SK-N-SH treated with all-trans-retinoic acid at 6 μM for 48 hours (cell line): ENCODE measurements around the gene IL17REL.

Experiments
- ATAC-seq: fragments of 200-7000 bp; cut with Tn5 transposase; 3 replicates; pipeline ENCODE4 v1.9.1; 2020; ENCODE audit warnings: mild to moderate bottlenecking, moderate library complexity
- ARNTL ChIP-seq: fragments of 450-650 bp; formaldehyde crosslinking; IDR thresholded peaks from 2 replicates; pipeline ENCODE4 v1.5.0; 2020; ENCODE audit warnings: low read depth, mild to moderate bottlenecking, moderate library complexity, borderline replicate concordance
- BACH2 ChIP-seq: fragments of 250-450 bp; sonication (Bioruptor Pico); IDR thresholded peaks from 2 replicates; pipeline ENCODE4 v1.9.0; 2021; ENCODE audit warnings: mild to moderate bottlenecking, borderline replicate concordance
- CSDC2 ChIP-seq: fragments of 250-450 bp; sonication (Bioruptor Pico); IDR thresholded peaks from 2 replicates; pipeline ENCODE4 v1.5.0; 2020; ENCODE audit warnings: mild to moderate bottlenecking, moderate library complexity
- ESRRG ChIP-seq: fragments of 250-450 bp; sonication (Bioruptor Pico); IDR thresholded peaks from 2 replicates; pipeline ENCODE4 v1.6.1; 2021; ENCODE audit warnings: mild to moderate bottlenecking
- GLIS3 ChIP-seq: fragments of 250-450 bp; sonication (Bioruptor Pico); IDR thresholded peaks from 2 replicates; pipeline ENCODE4 v1.5.0; 2020; ENCODE audit warnings: mild to moderate bottlenecking, moderate library complexity
- ISL1 ChIP-seq: fragments of 250-450 bp; sonication (Bioruptor Pico); IDR thresholded peaks from 2 replicates; pipeline ENCODE4 v2.1.2; 2022; ENCODE audit warnings: mild to moderate bottlenecking, moderate library complexity
- OSR1 ChIP-seq: fragments of 250-450 bp; sonication (Bioruptor Pico); IDR thresholded peaks from 2 replicates; pipeline ENCODE4 v1.8.0; 2022; ENCODE audit warnings: moderate library complexity, mild to moderate bottlenecking, inconsistent platforms
- PPARA ChIP-seq: fragments of 250-450 bp; sonication (Bioruptor Pico); IDR thresholded peaks from 2 replicates; pipeline ENCODE4 v1.5.0; 2020; ENCODE audit warnings: mild to moderate bottlenecking, borderline replicate concordance
- RARB ChIP-seq: fragments of 250-450 bp; sonication (Bioruptor Pico); IDR thresholded peaks from 2 replicates; pipeline ENCODE4 v1.8.0; 2021; ENCODE audit warnings: mild to moderate bottlenecking, moderate library complexity
- SNAI2 ChIP-seq: fragments of 250-450 bp; sonication (Bioruptor Pico); IDR thresholded peaks from 2 replicates; pipeline ENCODE4 v1.5.0; 2020; ENCODE audit warnings: mild to moderate bottlenecking, moderate library complexity
- TOX ChIP-seq: fragments of 250-450 bp; sonication (Bioruptor Pico); IDR thresholded peaks from 2 replicates; pipeline ENCODE4 v1.8.0; 2021; ENCODE audit warnings: mild to moderate bottlenecking, moderate library complexity, borderline replicate concordance
- ZC3H10 ChIP-seq: fragments of 250-450 bp; sonication (Bioruptor Pico); IDR thresholded peaks from 2 replicates; pipeline ENCODE4 v1.5.1; 2021; ENCODE audit warnings: mild to moderate bottlenecking, moderate library complexity
- ZFP3 ChIP-seq: fragments of 250-450 bp; sonication (Bioruptor Pico); IDR thresholded peaks from 2 replicates; pipeline ENCODE4 v1.5.0; 2020; ENCODE audit warnings: mild to moderate bottlenecking, moderate library complexity
- ZFP30 ChIP-seq: fragments of 450-650 bp; formaldehyde crosslinking; IDR thresholded peaks from 2 replicates; pipeline ENCODE4 v1.5.0; 2022; ENCODE audit warnings: mild to moderate bottlenecking, moderate library complexity
- ZNF565 ChIP-seq: fragments of 450-650 bp; formaldehyde crosslinking; conservative IDR thresholded peaks from 2 replicates; pipeline ENCODE4 v1.5.0; 2020; ENCODE audit warnings: low read depth, mild to moderate bottlenecking, moderate library complexity
- ZNF8 ChIP-seq: fragments of 450-650 bp; formaldehyde crosslinking; IDR thresholded peaks from 2 replicates; pipeline ENCODE4 v1.5.0; 2020; ENCODE audit warnings: mild to moderate bottlenecking, moderate library complexity
- TF ChIP-seq, protein P1 (sequence below): fragments of 250-450 bp; sonication (Bioruptor Pico); IDR thresholded peaks from 2 replicates; pipeline ENCODE4 v1.8.0; 2020; ENCODE audit warnings: mild to moderate bottlenecking, moderate library complexity, borderline replicate concordance
- TF ChIP-seq, protein P2 (sequence below): fragments of 250-450 bp; sonication (Bioruptor Pico); IDR thresholded peaks from 2 replicates; pipeline ENCODE4 v1.5.0; 2020; ENCODE audit warnings: mild to moderate bottlenecking, moderate library complexity
- TF ChIP-seq, protein P3 (sequence below): fragments of 250-450 bp; sonication (Bioruptor Pico); IDR thresholded peaks from 2 replicates; pipeline ENCODE4 v1.5.1; 2020; ENCODE audit warnings: low read depth, mild to moderate bottlenecking, moderate library complexity
- TF ChIP-seq, protein P4 (sequence below): fragments of 250-450 bp; sonication (Bioruptor Pico); IDR thresholded peaks from 2 replicates; pipeline ENCODE4 v1.8.0; 2021; ENCODE audit warnings: low read depth, mild to moderate bottlenecking, moderate library complexity, borderline replicate concordance

Gene IL17REL

DNA sequence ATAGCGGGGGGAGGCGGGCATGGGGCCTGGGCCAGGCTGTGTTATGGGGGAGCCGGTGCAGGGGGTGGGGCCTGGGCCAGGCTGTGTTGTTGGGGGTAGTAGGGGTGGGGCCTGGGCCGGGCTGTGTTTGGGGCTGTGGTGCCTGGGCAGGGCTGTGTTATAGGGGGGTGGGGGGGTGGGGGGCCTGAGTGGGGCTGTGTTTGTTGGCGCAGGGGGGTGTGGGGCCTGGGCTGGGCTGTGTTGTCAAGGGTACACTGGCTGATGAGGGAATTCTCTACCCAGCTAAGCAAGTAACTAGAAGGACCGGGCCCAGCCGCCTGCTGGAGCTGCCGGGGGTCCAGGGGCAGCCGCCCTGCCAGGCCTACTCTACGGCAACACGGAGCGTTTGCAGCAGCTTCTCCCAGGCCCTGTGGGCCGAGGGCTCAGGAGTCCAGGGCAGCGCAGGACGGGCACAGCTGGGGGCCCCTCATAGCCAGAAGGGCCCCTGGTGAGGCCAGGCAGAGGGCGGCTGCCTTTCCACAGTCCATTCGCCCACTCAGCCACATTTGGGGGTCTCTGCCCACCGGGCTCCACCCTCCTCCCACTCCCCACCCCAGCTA lies 62.1 kb downstream of the IL17REL start:
- ATAC-seq: no peak
- TF ChIP-seq OSR1 (CRISPR knock-in tag): no peak

DNA sequence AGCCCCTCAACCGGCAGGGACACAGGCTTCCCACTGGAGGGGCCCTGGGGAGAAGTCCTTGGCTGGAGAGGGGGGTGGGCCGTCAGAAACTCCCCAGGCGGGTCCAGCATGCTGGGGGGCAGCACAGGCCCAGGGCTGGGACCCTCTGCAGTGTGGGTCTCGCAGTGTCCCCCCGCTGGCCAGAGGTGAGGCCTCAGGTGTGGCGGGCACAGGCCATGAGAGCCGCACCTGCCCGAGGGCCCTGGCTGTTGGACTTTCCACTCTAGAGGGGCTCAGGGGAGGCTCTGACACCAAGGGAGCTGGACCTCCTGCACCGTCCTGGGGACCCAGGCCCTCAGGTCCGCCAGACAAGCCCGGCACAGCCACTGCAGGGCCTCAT lies 62.7 kb downstream of the IL17REL start:
- no peak for TF ChIP-seq RARB (CRISPR knock-in tag)
- TF ChIP-seq ESRRG (CRISPR knock-in tag): no peak
- TF ChIP-seq CSDC2 (CRISPR knock-in tag): no peak
- no peak for TF ChIP-seq TOX (CRISPR knock-in tag)
- TF ChIP-seq SNAI2: no peak
- TF ChIP-seq, all 23 proteins: peak for 0
- ATAC-seq: no peak

DNA sequence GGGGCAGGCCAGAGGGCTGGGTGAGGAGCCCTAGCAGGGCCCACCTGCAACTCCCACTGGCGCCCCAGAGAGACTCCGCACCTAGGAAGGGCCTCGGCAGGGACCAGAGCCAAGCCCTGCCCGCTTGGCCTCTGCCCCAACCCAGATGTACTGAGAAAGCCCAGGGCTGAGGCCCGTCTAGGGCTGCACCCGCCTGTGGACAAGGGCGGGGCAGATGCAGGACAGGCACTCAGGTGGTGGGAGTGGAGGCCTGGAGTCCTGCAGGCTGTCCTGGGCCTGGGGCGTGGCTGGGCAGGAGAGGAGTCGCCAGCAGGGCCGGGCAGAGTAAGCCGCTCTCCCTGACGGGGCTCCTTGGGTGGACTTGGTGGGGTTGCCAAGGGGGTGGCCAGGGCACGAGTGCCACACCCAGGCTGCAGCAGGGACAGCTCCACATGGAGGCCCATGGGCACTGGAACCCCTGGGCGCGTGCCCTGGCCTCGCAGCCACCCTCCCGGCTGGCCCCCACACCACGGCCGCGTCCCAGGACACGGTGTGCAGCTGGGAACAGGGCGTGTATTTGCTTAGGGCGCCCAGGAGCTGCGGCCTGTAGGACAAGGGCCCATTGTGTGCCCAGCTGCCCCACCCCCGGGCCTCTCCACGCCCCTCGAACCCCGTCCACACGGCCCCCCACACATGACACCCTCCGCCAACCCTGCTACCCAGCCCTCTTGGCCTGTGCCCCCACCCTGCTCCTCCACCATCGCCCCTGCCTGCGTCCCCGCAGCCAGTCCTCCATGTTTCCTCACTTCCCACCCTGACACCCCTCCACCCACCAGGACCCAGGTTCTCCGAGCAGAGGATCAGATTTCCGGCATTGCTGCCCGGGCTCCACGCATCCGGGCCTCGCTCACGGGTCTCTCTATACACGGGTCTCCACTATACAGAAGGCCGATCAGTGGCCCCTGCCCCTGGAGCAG lies 63.3 kb downstream of the IL17REL start:
- no peak for TF ChIP-seq CSDC2 (CRISPR knock-in tag)
- no peak for TF ChIP-seq OSR1 (CRISPR knock-in tag)
- no peak for TF ChIP-seq ISL1 (CRISPR knock-in tag)
- no peak for TF ChIP-seq RARB (CRISPR knock-in tag)
- TF ChIP-seq, protein P1, sequence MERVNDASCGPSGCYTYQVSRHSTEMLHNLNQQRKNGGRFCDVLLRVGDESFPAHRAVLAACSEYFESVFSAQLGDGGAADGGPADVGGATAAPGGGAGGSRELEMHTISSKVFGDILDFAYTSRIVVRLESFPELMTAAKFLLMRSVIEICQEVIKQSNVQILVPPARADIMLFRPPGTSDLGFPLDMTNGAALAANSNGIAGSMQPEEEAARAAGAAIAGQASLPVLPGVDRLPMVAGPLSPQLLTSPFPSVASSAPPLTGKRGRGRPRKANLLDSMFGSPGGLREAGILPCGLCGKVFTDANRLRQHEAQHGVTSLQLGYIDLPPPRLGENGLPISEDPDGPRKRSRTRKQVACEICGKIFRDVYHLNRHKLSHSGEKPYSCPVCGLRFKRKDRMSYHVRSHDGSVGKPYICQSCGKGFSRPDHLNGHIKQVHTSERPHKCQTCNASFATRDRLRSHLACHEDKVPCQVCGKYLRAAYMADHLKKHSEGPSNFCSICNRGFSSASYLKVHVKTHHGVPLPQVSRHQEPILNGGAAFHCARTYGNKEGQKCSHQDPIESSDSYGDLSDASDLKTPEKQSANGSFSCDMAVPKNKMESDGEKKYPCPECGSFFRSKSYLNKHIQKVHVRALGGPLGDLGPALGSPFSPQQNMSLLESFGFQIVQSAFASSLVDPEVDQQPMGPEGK: no peak
- no peak for TF ChIP-seq PPARA (CRISPR knock-in tag)
- TF ChIP-seq ZC3H10 (CRISPR knock-in tag): no peak
- TF ChIP-seq SNAI2: no peak
- no peak for TF ChIP-seq GLIS3 (CRISPR knock-in tag)
- TF ChIP-seq ARNTL (CRISPR knock-in tag): no peak
- TF ChIP-seq, protein P2, sequence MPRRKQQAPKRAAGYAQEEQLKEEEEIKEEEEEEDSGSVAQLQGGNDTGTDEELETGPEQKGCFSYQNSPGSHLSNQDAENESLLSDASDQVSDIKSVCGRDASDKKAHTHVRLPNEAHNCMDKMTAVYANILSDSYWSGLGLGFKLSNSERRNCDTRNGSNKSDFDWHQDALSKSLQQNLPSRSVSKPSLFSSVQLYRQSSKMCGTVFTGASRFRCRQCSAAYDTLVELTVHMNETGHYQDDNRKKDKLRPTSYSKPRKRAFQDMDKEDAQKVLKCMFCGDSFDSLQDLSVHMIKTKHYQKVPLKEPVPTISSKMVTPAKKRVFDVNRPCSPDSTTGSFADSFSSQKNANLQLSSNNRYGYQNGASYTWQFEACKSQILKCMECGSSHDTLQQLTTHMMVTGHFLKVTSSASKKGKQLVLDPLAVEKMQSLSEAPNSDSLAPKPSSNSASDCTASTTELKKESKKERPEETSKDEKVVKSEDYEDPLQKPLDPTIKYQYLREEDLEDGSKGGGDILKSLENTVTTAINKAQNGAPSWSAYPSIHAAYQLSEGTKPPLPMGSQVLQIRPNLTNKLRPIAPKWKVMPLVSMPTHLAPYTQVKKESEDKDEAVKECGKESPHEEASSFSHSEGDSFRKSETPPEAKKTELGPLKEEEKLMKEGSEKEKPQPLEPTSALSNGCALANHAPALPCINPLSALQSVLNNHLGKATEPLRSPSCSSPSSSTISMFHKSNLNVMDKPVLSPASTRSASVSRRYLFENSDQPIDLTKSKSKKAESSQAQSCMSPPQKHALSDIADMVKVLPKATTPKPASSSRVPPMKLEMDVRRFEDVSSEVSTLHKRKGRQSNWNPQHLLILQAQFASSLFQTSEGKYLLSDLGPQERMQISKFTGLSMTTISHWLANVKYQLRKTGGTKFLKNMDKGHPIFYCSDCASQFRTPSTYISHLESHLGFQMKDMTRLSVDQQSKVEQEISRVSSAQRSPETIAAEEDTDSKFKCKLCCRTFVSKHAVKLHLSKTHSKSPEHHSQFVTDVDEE (CRISPR knock-in tag): no peak
- no peak for TF ChIP-seq TOX (CRISPR knock-in tag)
- TF ChIP-seq ZFP3 (CRISPR knock-in tag): no peak
- no peak for TF ChIP-seq ZFP30 (CRISPR knock-in tag)
- no peak for TF ChIP-seq BACH2 (CRISPR knock-in tag)
- TF ChIP-seq, protein P3, sequence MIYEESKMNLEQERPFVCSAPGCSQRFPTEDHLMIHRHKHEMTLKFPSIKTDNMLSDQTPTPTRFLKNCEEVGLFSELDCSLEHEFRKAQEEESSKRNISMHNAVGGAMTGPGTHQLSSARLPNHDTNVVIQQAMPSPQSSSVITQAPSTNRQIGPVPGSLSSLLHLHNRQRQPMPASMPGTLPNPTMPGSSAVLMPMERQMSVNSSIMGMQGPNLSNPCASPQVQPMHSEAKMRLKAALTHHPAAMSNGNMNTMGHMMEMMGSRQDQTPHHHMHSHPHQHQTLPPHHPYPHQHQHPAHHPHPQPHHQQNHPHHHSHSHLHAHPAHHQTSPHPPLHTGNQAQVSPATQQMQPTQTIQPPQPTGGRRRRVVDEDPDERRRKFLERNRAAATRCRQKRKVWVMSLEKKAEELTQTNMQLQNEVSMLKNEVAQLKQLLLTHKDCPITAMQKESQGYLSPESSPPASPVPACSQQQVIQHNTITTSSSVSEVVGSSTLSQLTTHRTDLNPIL (CRISPR knock-in tag): no peak
- no peak for TF ChIP-seq ZNF565
- TF ChIP-seq ESRRG (CRISPR knock-in tag): no peak
- no peak for TF ChIP-seq ZNF8 (CRISPR knock-in tag)
- TF ChIP-seq, protein P4, sequence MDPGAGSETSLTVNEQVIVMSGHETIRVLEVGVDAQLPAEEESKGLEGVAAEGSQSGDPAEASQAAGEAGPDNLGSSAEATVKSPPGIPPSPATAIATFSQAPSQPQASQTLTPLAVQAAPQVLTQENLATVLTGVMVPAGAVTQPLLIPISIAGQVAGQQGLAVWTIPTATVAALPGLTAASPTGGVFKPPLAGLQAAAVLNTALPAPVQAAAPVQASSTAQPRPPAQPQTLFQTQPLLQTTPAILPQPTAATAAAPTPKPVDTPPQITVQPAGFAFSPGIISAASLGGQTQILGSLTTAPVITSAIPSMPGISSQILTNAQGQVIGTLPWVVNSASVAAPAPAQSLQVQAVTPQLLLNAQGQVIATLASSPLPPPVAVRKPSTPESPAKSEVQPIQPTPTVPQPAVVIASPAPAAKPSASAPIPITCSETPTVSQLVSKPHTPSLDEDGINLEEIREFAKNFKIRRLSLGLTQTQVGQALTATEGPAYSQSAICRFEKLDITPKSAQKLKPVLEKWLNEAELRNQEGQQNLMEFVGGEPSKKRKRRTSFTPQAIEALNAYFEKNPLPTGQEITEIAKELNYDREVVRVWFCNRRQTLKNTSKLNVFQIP (CRISPR knock-in tag): no peak
- no peak for ATAC-seq
